H1 (cell line): Measurements from ENCODE around the gene CCDC28A. TPM values are rescaled to one million over a fixed set of nuclear protein-coding genes. Genes with fewer than 3 reads are reported as not detected.

Source experiments
- CTCF ChIA-PET: fragments of 300-600 bp; sonication (Branson Sonifier 250); formaldehyde crosslinking; loops from one replicate; lab custom pipeline; 2021; ENCODE audit not compliant: partially characterized antibody; lab: Charles Lee
- POLR2A ChIA-PET: fragments of 300-600 bp; sonication (Branson Sonifier 250); formaldehyde crosslinking; loops from one replicate; lab custom pipeline; 2021; ENCODE audit warnings: inconsistent platforms; ENCODE audit not compliant: partially characterized antibody; lab: Charles Lee
- DNase-seq, 2 experiments: peaks; one replicate each; pipeline versions ENCODE4 v3.0.0 to v3.0.0-alpha.2; 2010 to 2022; ENCODE audit warnings: low spot score in 2 of 2, low read depth in 1 of 2, mixed read lengths in 1 of 2
- FAIRE-seq: peaks from 2 replicates; lab custom pipeline; 2011; peaks lifted over from hg19 to GRCh38; lab: Jason Lieb, UNC
- H2AFZ ChIP-seq: 2 replicates; pipeline ENCODE4 v1.8.1; 2012; ENCODE audit warnings: low read length, inconsistent platforms
- H2AK5ac ChIP-seq: 2 replicates; pipeline ENCODE4 v1.6.1; 2013; ENCODE audit warnings: low read depth, low read length
- H2BK120ac ChIP-seq: replicated peaks from 2 replicates; pipeline ENCODE3; 2013; ENCODE audit warnings: low read depth, low read length, inconsistent platforms
- H2BK12ac ChIP-seq: 2 replicates; pipeline ENCODE4 v1.6.1; 2013; ENCODE audit warnings: low read depth, low read length
- H2BK15ac ChIP-seq: 2 replicates; pipeline ENCODE4 v1.6.1; 2013; ENCODE audit warnings: low read length
- H2BK20ac ChIP-seq: 2 replicates; pipeline ENCODE4 v1.6.1; 2013; ENCODE audit warnings: low read length
- H2BK5ac ChIP-seq: 2 replicates; pipeline ENCODE4 v1.6.1; 2013; ENCODE audit warnings: low read depth, low read length
- H3K14ac ChIP-seq: 2 replicates; pipeline ENCODE4 v1.6.1; 2013; ENCODE audit warnings: inconsistent platforms; ENCODE audit not compliant: insufficient read length
- H3K18ac ChIP-seq: 2 replicates; pipeline ENCODE4 v1.6.1; 2013; ENCODE audit warnings: low read length; ENCODE audit errors: extremely low read depth
- H3K23ac ChIP-seq: 2 replicates; pipeline ENCODE4 v1.6.1; 2013; ENCODE audit warnings: inconsistent platforms; ENCODE audit not compliant: insufficient read length
- H3K23me2 ChIP-seq: 2 replicates; pipeline ENCODE4 v1.6.1; 2013; ENCODE audit warnings: low read depth, low read length
- H3K27ac ChIP-seq: 2 replicates; pipeline ENCODE4 v1.6.1; 2011; ENCODE audit warnings: low read depth, low read length, inconsistent platforms
- H3K27me3 ChIP-seq, 4 experiments: replicated peaks in 1 of 4; 1 replicate in 1 of 4; 2 replicates in 3 of 4; pipeline versions ENCODE4 v1.6.1 to v1.8.1; 2011 to 2013; ENCODE audit warnings: low read length in 3 of 4, mild to moderate bottlenecking in 3 of 4, inconsistent platforms in 2 of 4, mixed read lengths in 2 of 4, moderate library complexity in 1 of 4; ENCODE audit not compliant: control insufficient read depth in 3 of 4, insufficient read depth in 3 of 4; ENCODE audit errors: extremely low read depth in 1 of 4
- H3K36me3 ChIP-seq, 4 experiments: 2 replicates each; pipeline versions ENCODE4 v1.6.1 to v1.8.1; 2011 to 2013; ENCODE audit warnings: mild to moderate bottlenecking in 4 of 4, low read length in 3 of 4, moderate library complexity in 2 of 4, control low read depth in 1 of 4, inconsistent platforms in 1 of 4; ENCODE audit not compliant: insufficient read depth in 4 of 4, control insufficient read depth in 2 of 4
- H3K4ac ChIP-seq: replicated peaks from 2 replicates; pipeline ENCODE3; 2013; ENCODE audit warnings: low read length, low read depth, mixed read lengths, inconsistent platforms; ENCODE audit not compliant: insufficient read length
- H3K4me1 ChIP-seq, 4 experiments: replicated peaks in 1 of 4; 1 replicate in 1 of 4; 2 replicates in 3 of 4; pipeline versions ENCODE4 v1.6.1 to v1.8.1; 2011 to 2013; ENCODE audit warnings: low read length in 3 of 4, inconsistent platforms in 2 of 4, mixed read lengths in 1 of 4; ENCODE audit not compliant: insufficient read depth in 4 of 4, control insufficient read depth in 3 of 4
- H3K4me2 ChIP-seq, 2 experiments: 2 replicates each; pipeline versions ENCODE4 v1.6.1 to v1.8.1; 2011 to 2013; ENCODE audit warnings: low read depth in 2 of 2, low read length in 2 of 2, control low read depth in 1 of 2, inconsistent platforms in 1 of 2, mild to moderate bottlenecking in 1 of 2; ENCODE audit not compliant: insufficient read depth in 1 of 2
- H3K4me3 ChIP-seq, 4 experiments: fragments of 200-600, 300-600 bp in 1 of 4; sonication (generic), shearing (Covaris generic), sonication (Bioruptor Twin) in 1 of 4; 2 replicates each; pipeline versions ENCODE4 v1.5.1 to v1.8.1; 2011 to 2016; ENCODE audit warnings: low read length in 4 of 4, low read depth in 3 of 4, control low read depth in 2 of 4, inconsistent platforms in 2 of 4, mild to moderate bottlenecking in 2 of 4, mixed read lengths in 1 of 4, moderate library complexity in 1 of 4; ENCODE audit not compliant: insufficient read depth in 2 of 4; ENCODE audit errors: extremely low read depth in 1 of 4
- H3K56ac ChIP-seq: replicated peaks from 2 replicates; pipeline ENCODE3; 2013; ENCODE audit warnings: low read depth, mild to moderate bottlenecking, mixed read lengths, low read length, inconsistent platforms; ENCODE audit not compliant: insufficient read length
- H3K79me1 ChIP-seq: 2 replicates; pipeline ENCODE4 v1.6.1; 2013; ENCODE audit warnings: low read depth, low read length, control low read depth
- H3K79me2 ChIP-seq, 2 experiments: 2 replicates each; pipeline versions ENCODE4 v1.6.1 to v1.8.1; 2012 to 2013; ENCODE audit warnings: low read length in 2 of 2, mild to moderate bottlenecking in 2 of 2, inconsistent platforms in 1 of 2; ENCODE audit not compliant: insufficient read depth in 2 of 2, control insufficient read depth in 1 of 2
- H3K9ac ChIP-seq, 4 experiments: replicated peaks in 1 of 4; 1 replicate in 1 of 4; 2 replicates in 3 of 4; pipeline versions ENCODE4 v1.6.1 to v1.8.1; 2011 to 2013; ENCODE audit warnings: low read depth in 3 of 4, low read length in 3 of 4, control low read depth in 2 of 4, mild to moderate bottlenecking in 2 of 4, moderate library complexity in 2 of 4, inconsistent platforms in 1 of 4; ENCODE audit errors: extremely low read depth in 1 of 4
- H3K9me3 ChIP-seq, 2 experiments: 2 replicates each; pipeline versions ENCODE4 v1.6.1 to v1.8.1; 2012 to 2013; ENCODE audit warnings: mild to moderate bottlenecking in 2 of 2, moderate library complexity in 2 of 2, control low read depth in 1 of 2, inconsistent platforms in 1 of 2, low read depth in 1 of 2, low read length in 1 of 2, mixed read lengths in 1 of 2; ENCODE audit not compliant: insufficient read depth in 2 of 2
- H4K20me1 ChIP-seq, 2 experiments: replicated peaks in 1 of 2; 2 replicates each; pipeline versions ENCODE3 to v1.8.1; 2011 to 2013; ENCODE audit warnings: inconsistent platforms in 2 of 2, low read length in 2 of 2, mild to moderate bottlenecking in 1 of 2; ENCODE audit not compliant: insufficient read depth in 2 of 2, control insufficient read depth in 1 of 2
- H4K5ac ChIP-seq: 2 replicates; pipeline ENCODE4 v1.6.1; 2013; ENCODE audit warnings: low read length, low read depth, mixed read lengths, inconsistent platforms; ENCODE audit not compliant: insufficient read length
- H4K8ac ChIP-seq: 2 replicates; pipeline ENCODE4 v1.8.0; 2013; ENCODE audit warnings: mild to moderate bottlenecking, moderate library complexity, low read length, inconsistent platforms; ENCODE audit not compliant: insufficient read depth; ENCODE audit errors: extremely low read depth
- H4K91ac ChIP-seq: replicated peaks from 2 replicates; pipeline ENCODE3; 2013; ENCODE audit warnings: low read length, mixed read lengths, inconsistent platforms; ENCODE audit not compliant: insufficient read length
- ASH2L ChIP-seq: fragments of 200-600, 300-600 bp; sonication (generic); IDR thresholded peaks from one replicate; pipeline ENCODE4 v1.7.1; 2017; ENCODE audit warnings: low read length
- CHD2 ChIP-seq: IDR thresholded peaks from 2 replicates; pipeline ENCODE4 v1.6.1; 2012; ENCODE audit warnings: low read length, improper control_type of control experiment
- EGR1 ChIP-seq: IDR thresholded peaks from 2 replicates; pipeline ENCODE4 v1.6.1; 2011; ENCODE audit warnings: low read depth, low read length, borderline replicate concordance
- GTF2F1 ChIP-seq: IDR thresholded peaks from 2 replicates; pipeline ENCODE4 v1.6.1; 2012; ENCODE audit warnings: low read depth, low read length, improper control_type of control experiment, borderline replicate concordance
- HDAC2 ChIP-seq, 2 experiments: fragments of 300-600 bp in 1 of 2; sonication (generic) in 1 of 2; IDR thresholded peaks; 2 replicates each; pipeline ENCODE4 v1.6.1; 2011 to 2012; ENCODE audit warnings: low read depth in 2 of 2, low read length in 2 of 2, mild to moderate bottlenecking in 2 of 2, moderate library complexity in 2 of 2, borderline replicate concordance in 1 of 2, inconsistent platforms in 1 of 2
- JUN ChIP-seq: IDR thresholded peaks from 2 replicates; pipeline ENCODE4 v1.6.1; 2011; ENCODE audit warnings: low read depth, mild to moderate bottlenecking, improper control_type of control experiment, low read length
- MAFK ChIP-seq: IDR thresholded peaks from 2 replicates; pipeline ENCODE4 v1.6.1; 2012; ENCODE audit warnings: low read depth, mild to moderate bottlenecking, improper control_type of control experiment, low read length
- MAX ChIP-seq: IDR thresholded peaks from 2 replicates; pipeline ENCODE4 v1.6.1; 2012; ENCODE audit warnings: inconsistent platforms
- RAD21 ChIP-seq, 2 experiments: IDR thresholded peaks in 1 of 2; conservative IDR thresholded peaks in 1 of 2; 2 replicates each; pipeline ENCODE4 v1.6.1; 2011; ENCODE audit warnings: low read depth in 2 of 2, low read length in 2 of 2, improper control_type of control experiment in 1 of 2, inconsistent platforms in 1 of 2, mild to moderate bottlenecking in 1 of 2, moderate library complexity in 1 of 2
- RXRA ChIP-seq: IDR thresholded peaks from 2 replicates; pipeline ENCODE4 v1.6.1; 2011; ENCODE audit warnings: low read depth, mild to moderate bottlenecking, low read length, moderate library complexity; ENCODE audit not compliant: insufficient read depth
- TAF1 ChIP-seq: IDR thresholded peaks from 2 replicates; pipeline ENCODE4 v1.6.1; 2011; ENCODE audit warnings: mild to moderate bottlenecking, low read depth, low read length
- TAF7 ChIP-seq: optimal IDR thresholded peaks from 2 replicates; pipeline ENCODE3; 2011; ENCODE audit warnings: low read depth, mild to moderate bottlenecking, inconsistent platforms, low read length, moderate library complexity, borderline replicate concordance
- USF2 ChIP-seq: IDR thresholded peaks from 2 replicates; pipeline ENCODE4 v1.6.1; 2011; ENCODE audit warnings: low read length, improper control_type of control experiment
- WGBS, 2 experiments: shearing (Covaris generic) in 1 of 2; methylation state at CpG; one replicate each; pipeline versions ENCODE4 v1.1.6 to v1.1.7; 2013 to 2015; ENCODE audit warnings: low lambda C conversion rate in 2 of 2, mixed read lengths in 2 of 2, inconsistent platforms in 1 of 2, low coverage in 1 of 2, missing lambda C conversion rate in 1 of 2; ENCODE audit not compliant: insufficient replicate concordance in 2 of 2, insufficient coverage in 1 of 2, insufficient read length in 1 of 2; ENCODE audit errors: extremely low coverage in 1 of 2, missing lambda C conversion rate in 1 of 2; 5-methylcytosine and 5-hydroxymethylcytosine counted together
- polyA plus RNA-seq, 7 experiments: library from polyadenylated mRNA; depleted of rRNA in 3 of 7; stranded (reverse) in 5 of 7; unstranded in 2 of 7; fragments of >200 nt in 5 of 7; fragments of 200-250 nt in 2 of 7; gene quantifications; 1 replicate in 5 of 7; 2 replicates in 1 of 7; 4 replicates in 1 of 7; pipeline versions ENCODE4 v1.2.1 to v1.2.3, GENCODE V29; 2011 to 2013; ENCODE audit warnings: missing spikeins in 2 of 7, mixed read lengths in 2 of 7
- total RNA-seq: library from RNA; stranded (reverse); fragmentation: NEBNext Ultra II Directional; extraction: Animal tissue kit (Norgen Biotek cat#: 25700); gene quantifications from 2 replicates; pipeline ENCODE4 v1.2.1, GENCODE V29; 2021

CCDC28A gene
- total and polyA plus RNA-seq, 2 of the 8 experiments (the other 6 are each of a cell fraction or from before 2014, with no cell fraction given), result 9.6 to 12.1 TPM

- Histone ChIP-seq H3K9me3 (no peaks in the 10 kb centered on the region), H3K4me3 (no peak overlapping the region), H2AFZ (no peak overlapping the region), H3K56ac (no peak overlapping the region), H3K4ac (no peak overlapping the region), H3K27me3 (no peaks in the 10 kb centered on the region), H3K4me2 (no peak overlapping the region), H3K27ac (no peak overlapping the region), H4K5ac (no peak overlapping the region), H3K14ac (no peak overlapping the region), H4K91ac (no peak overlapping the region), H2AK5ac (no peak overlapping the region), H3K23ac (no peak overlapping the region), H3K9ac (no peak overlapping the region), H2BK12ac (no peak overlapping the region), H3K79me2 (no peaks in the 10 kb centered on the region), H3K23me2 (no peaks in the 10 kb centered on the region), H3K79me1 (no peaks in the 10 kb centered on the region), H2BK20ac (no peak overlapping the region), H2BK15ac (no peak overlapping the region), H3K18ac (no peak overlapping the region), H3K36me3 (no peaks in the 10 kb centered on the region), H4K8ac (no peak overlapping the region), H4K20me1 (no peaks in the 10 kb centered on the region), H3K4me1 (no peaks in the 10 kb centered on the region), H2BK5ac (no peak overlapping the region), H2BK120ac (no peak overlapping the region)
- CTCF ChIA-PET, result interaction anchor here (1.0 to 1.5 kb wide), 2 partner anchors 9 to 65 kb away, joined by 4 read pairs; no protein-coding TSS in a partner anchor
- POLR2A ChIA-PET, result no interaction called here
- no peak for TF ChIP-seq JUN
- TF ChIP-seq RAD21 (IDR thresholded peaks at IDR 0.05 in 1 of 2, conservative IDR thresholded peaks at IDR 0.05 in 1 of 2; ENCODE audit: low read depth in 2 of 2, low read length in 2 of 2), result no peak
- TF ChIP-seq RXRA, result no peak
- TF ChIP-seq GTF2F1, result no peak
- no peak for TF ChIP-seq HDAC2 (IDR thresholded peaks at IDR 0.05; ENCODE audit: borderline replicate concordance in 1 of 2, low read depth in 2 of 2, low read length in 2 of 2)
- TF ChIP-seq ASH2L, result no peak
- no peak for TF ChIP-seq EGR1
- TF ChIP-seq TAF1, result no peak
- no peak for TF ChIP-seq MAX
- no peak for TF ChIP-seq MAFK
- no peak for TF ChIP-seq USF2
- TF ChIP-seq CHD2, result no peak
- no peak for TF ChIP-seq TAF7
- FAIRE-seq (no peak), DNase-seq (no peak)
- 91% methylated on average over 4 of the region's 4 CpGs; no CpG with 5 or more reads in 1 of the 2 experiments for WGBS, 2 experiments
Observed at GRCh38 chr6:138757136-138757535, 16.4 kb upstream of the CCDC28A start.
